SIG-M5 treated with dmso at 0.1 percent for 504 hours (cell line): ENCODE results near the gene ZBTB20.

Source experiments
- DNase-seq: peaks from one replicate; lab custom pipeline; 2025; ENCODE audit not compliant: unreplicated experiment; lab: John Stamatoyannopoulos, UW

The ZBTB20 gene

GRCh38 chr3:114874522-114874971 lies 272.5 kb downstream of the ZBTB20 start:
- DNase-seq: no peak

GRCh38 chr3:114873591-114873990 lies 273.5 kb downstream of the ZBTB20 start:
- no peak for DNase-seq

- DNase-seq: no peak
These were observed 274.5 kb downstream of the ZBTB20 start for GRCh38 chr3:114872588-114872987.

GRCh38 chr3:114872050-114872449 lies 275.0 kb downstream of the ZBTB20 start:
- no peak for DNase-seq

DNA sequence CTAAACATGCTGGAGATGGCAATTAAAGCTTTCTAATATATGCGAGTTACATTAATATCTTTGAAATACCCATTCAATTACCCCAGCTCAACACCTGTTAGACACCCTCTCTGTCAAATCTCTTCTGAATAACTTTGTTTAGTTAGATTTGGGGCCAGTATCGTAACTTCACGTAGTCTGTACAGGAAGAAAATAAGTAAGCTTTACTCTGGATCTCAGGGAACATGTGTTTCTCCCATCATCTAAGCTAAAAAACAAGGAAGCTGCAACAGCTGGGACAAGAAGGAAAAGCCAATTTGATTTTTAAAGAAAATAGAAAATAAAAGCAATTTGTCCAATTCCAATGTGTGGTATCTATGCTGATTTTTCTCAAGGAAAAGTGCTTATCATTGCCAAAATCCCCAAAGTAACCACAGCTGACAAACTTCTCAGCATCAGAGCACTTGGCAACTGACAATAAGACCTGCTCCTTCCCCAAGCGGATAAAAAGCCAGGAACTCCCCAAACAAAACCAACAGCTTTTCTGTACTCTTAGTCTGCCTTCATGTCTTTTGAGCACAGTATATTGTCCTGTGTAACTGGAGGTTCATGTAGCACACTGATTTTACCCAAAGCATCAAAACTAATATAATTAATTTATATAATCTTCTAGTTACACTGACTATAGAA lies 279.1 kb downstream of the ZBTB20 start:
- DNase-seq: no peak

GRCh38 chr3:114867359-114867758 lies 279.7 kb downstream of the ZBTB20 start:
- no peak for DNase-seq

DNA sequence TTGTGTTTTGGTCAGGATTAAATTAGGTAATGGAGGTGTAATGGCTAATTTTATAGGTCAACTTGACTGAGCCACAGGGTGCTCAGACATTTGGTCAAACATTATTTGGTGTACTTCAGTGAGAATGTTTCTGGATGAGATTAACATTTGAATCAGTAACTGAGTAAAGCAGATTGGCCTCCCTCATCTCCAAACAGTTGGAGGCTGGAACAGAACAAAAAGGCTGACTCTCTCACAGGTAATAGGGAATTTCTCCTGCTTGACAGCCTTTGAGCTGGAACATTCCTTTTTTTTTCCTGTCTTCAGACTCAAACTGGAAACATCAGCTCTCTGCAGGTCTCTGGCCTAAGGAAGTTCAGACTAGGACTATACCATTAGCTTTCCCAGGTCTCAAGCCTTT lies 280.7 kb downstream of the ZBTB20 start:
- no peak for DNase-seq

GRCh38 chr3:114864970-114865369 lies 282.1 kb downstream of the ZBTB20 start:
- no peak for DNase-seq

DNA sequence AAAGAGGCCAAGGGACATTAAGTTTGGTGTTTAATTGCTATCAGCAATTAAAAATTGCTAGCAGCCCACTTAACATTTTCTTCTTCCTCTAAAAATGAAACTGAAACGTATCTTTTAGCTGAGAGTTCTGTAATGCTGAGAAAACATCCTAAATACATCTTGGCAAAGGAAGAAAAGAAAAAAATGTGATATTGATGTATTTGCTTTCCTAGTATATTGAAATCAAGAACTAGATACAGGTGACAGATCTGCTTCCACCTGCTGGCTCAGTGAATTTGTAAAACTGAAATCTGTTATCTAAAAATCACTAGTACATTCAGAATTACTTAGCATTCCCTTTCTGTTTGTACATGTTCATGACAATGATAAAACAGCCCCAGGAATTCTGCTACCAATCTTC lies 283.2 kb downstream of the ZBTB20 start:
- no peak for DNase-seq

- no peak for DNase-seq
These were observed 285.4 kb downstream of the ZBTB20 start for GRCh38 chr3:114861666-114862065.

GRCh38 chr3:114860531-114860930 lies 286.6 kb downstream of the ZBTB20 start:
- DNase-seq: no peak

GRCh38 chr3:114858329-114858728 lies 288.8 kb downstream of the ZBTB20 start:
- DNase-seq: no peak

- no peak for DNase-seq
These were observed 289.8 kb downstream of the ZBTB20 start for GRCh38 chr3:114857299-114857701.

GRCh38 chr3:114856835-114857234 lies 290.3 kb downstream of the ZBTB20 start:
- no peak for DNase-seq

DNA sequence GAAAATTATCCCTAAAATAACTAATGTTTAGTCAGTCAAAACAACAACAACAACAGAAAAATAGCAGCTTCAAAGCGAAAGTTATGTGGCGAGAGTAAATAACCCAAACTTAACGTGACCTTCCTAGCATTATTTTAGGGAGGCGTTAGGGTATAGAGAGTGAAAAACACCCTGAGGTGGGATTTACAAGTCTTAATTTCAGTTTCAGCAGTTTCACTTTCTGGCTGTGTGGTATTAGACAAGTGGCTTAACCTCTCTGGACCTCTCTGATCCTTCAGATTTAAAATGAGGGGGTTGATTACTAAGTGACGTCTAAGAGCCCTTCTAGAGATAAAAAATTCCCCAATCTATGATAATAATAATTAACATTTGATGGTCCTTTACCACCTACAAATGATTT lies 291.2 kb downstream of the ZBTB20 start:
- no peak for DNase-seq

GRCh38 chr3:114852966-114853365 lies 294.1 kb downstream of the ZBTB20 start:
- no peak for DNase-seq

DNA sequence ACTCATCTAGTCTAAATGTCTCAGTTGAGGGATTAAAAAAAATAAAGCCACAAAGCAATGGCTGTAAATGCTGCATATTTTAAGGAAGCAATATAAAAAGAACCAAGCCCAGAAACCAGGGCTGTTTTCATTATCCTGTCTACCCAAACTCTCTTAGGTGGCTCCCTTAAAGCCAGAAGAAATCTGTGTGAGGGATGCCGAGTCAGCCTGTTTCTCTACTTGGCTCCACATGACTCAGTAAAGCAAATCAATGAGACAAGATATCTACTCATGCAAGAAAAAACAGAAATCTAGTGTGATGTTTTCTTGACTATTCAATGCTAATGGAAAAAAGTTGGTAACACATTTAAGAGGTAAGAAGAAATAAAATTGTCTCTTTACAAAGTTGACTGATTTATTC lies 296.2 kb downstream of the ZBTB20 start:
- no peak for DNase-seq

DNA sequence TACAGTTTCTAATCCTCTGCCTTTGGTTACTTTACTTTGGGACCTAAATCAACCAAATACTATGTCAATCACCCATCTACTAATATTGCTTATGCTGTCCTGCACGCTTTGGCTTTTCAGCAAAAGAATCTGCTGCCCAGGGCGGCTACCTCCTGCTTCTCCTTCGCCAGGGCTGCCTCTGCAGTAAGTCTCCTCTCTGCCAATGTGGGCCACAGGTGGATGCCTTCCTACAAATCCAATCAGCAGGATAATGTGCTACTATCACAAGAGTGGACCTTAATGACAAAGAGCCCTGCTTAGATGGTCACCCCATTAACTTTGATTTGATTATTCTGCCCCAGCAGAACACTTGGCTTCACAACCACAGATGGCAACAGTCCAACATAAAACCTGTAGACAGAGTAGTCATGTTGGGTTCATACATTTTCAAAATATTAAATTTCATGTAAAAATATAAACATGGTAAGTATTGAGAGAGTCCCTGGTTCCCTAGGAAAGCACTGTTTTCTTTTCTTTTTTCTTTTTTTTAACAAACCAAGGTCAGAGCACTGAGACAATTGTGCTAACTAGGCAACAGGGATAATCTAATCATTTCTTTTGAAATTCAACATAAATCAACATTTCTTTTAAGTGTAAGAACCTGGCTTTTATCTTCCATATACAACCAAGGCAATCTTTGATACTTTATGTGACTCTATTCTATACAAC lies 298.3 kb downstream of the ZBTB20 start:
- no peak for DNase-seq

GRCh38 chr3:114848082-114848481 lies 299.0 kb downstream of the ZBTB20 start:
- DNase-seq: no peak

DNA sequence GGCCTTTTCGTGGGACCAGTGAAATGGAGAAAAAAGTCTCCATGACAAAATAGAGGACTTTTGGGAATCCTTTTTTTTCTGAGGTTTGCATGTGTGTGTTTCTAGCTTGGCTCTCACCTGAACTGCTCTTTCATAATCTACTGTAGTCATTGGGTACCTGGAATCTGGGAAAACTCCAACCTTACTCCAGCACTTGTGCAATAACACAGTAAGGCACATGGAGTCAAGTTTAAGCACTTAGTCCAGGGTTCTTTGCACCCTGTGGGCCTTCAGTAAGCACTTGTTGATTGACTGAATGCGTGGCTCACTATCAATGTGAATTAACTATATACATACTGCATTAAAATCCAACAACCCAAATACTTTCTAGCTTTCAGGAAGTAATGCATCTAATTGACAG lies 299.5 kb downstream of the ZBTB20 start:
- no peak for DNase-seq

GRCh38 chr3:114846779-114847178 lies 300.3 kb downstream of the ZBTB20 start:
- no peak for DNase-seq

GRCh38 chr3:114846252-114846651 lies 300.8 kb downstream of the ZBTB20 start:
- no peak for DNase-seq

GRCh38 chr3:114841515-114841914 lies 305.6 kb downstream of the ZBTB20 start:
- no peak for DNase-seq
